Measurements from ENCODE around the gene KIF25. TPM values are rescaled to one million over a fixed set of nuclear protein-coding genes. Genes with fewer than 3 reads are reported as not detected.

KIF25 gene
- total RNA-seq, 1 experiment from 2014 or later: 0.59 TPM

GRCh38 chr6:168058691-168059551 lies 61.5 kb downstream of the KIF25 start:
- H3K79me2 ChIP-seq (ENCODE audit: insufficient read depth, low read length): no peaks in the 10 kb centered on the region
- no peak overlapping the region for H4K5ac ChIP-seq (ENCODE audit: insufficient read length, low read depth, low read length)
- H4K91ac ChIP-seq (ENCODE audit: insufficient read length, low read depth, low read length): no peak overlapping the region
- no peak overlapping the region for H2BK12ac ChIP-seq (ENCODE audit: insufficient read length, low read depth, low read length)
- no peak overlapping the region for H2AK5ac ChIP-seq (ENCODE audit: insufficient read length, low read length)
- H4K8ac ChIP-seq (replicated peaks; ENCODE audit: insufficient read length, low read depth, low read length): no peak overlapping the region
- no peaks in the 10 kb centered on the region for H3K23me2 ChIP-seq (ENCODE audit: insufficient read length, low read depth, low read length, poor library complexity, severe bottlenecking)
- H3K9ac ChIP-seq (ENCODE audit: extremely low read depth, insufficient read length, low read length): no peak overlapping the region
- no peak overlapping the region for H2AFZ ChIP-seq (ENCODE audit: low read length)
- H3K27ac ChIP-seq (ENCODE audit: insufficient read length, low read depth, low read length): no peak overlapping the region
- Mint-ChIP-seq H3K4me1 (peaks cover 0 to 2% of the 10 kb centered on the region in 2 experiments; a peak in 1 of 4 replicates), H3K9me3 (no peaks in the 10 kb centered on the region), H3K27ac (no peak overlapping the region; a peak in 1 of 7 replicates), H3K27me3 (ENCODE audit: low read depth) (no peaks in the 10 kb centered on the region; the same call in 1 of the 2 replicates), H3K4me3 (peak overlapping the region in 1 of 2 experiments; percentile 29; a peak in 2 of 5 replicates), H3K36me3 (ENCODE audit: insufficient read depth in 1 of 3, low read depth in 3 of 3) (no peaks in the 10 kb centered on the region; a peak in 1 of 7 replicates)
- H2BK20ac ChIP-seq (ENCODE audit: low read depth, low read length, poor library complexity, severe bottlenecking): no peak overlapping the region
- no peak overlapping the region for H3K56ac ChIP-seq (ENCODE audit: insufficient read length, low read depth, low read length)
- no peak overlapping the region for H3K18ac ChIP-seq (ENCODE audit: insufficient read length, low read depth, low read length)
- peak; percentile 70 for DNase-seq
- TF ChIP-seq CTCF (conservative IDR thresholded peaks at IDR 0.05): peak; percentile 54
- H3K4me2 ChIP-seq (ENCODE audit: insufficient read depth, insufficient read length, low read length): no peak overlapping the region
- no peak overlapping the region for H2BK5ac ChIP-seq (ENCODE audit: insufficient read length, low read length)
- no CpG with 5 or more reads among the region's 30 CpGs for WGBS (ENCODE audit: extremely low coverage, insufficient read length, low lambda C conversion rate)
- H3K23ac ChIP-seq (ENCODE audit: insufficient read length, low read depth, low read length): no peak overlapping the region
- H3T11ph ChIP-seq (ENCODE audit: low read length): no peak overlapping the region
- no peaks in the 10 kb centered on the region for H3K9me3 ChIP-seq (ENCODE audit: control insufficient read depth, low read depth, low read length)
- H3K27me3 ChIP-seq (ENCODE audit: insufficient read depth, low read length): no peaks in the 10 kb centered on the region
- no peak overlapping the region for H3K14ac ChIP-seq (ENCODE audit: insufficient read depth, low read length)
- H3K79me1 ChIP-seq (ENCODE audit: insufficient read depth, low read depth, low read length, poor library complexity, severe bottlenecking): no peaks in the 10 kb centered on the region
- H2BK120ac ChIP-seq (ENCODE audit: low read depth, low read length, poor library complexity, severe bottlenecking): no peak overlapping the region
- peaks cover 2% of the 10 kb centered on the region for H4K20me1 ChIP-seq (ENCODE audit: control insufficient read depth, insufficient read depth, insufficient read length)
- no peak overlapping the region for H3K4ac ChIP-seq (ENCODE audit: low read depth, low read length)
- H2BK15ac ChIP-seq (ENCODE audit: low read depth, low read length): no peak overlapping the region
- H3K4me1 ChIP-seq (ENCODE audit: insufficient read depth, low read length): no peaks in the 10 kb centered on the region

All from H9 (cell line).